Stimulated activated CD4-positive, alpha-beta T cell treated with anti-CD3 and anti-CD28 coated beads, Interleukin-15, amount 100 ng/mL, for 1 hour (primary cell): ENCODE data around the gene EMC9.

Experiments used
- DNase-seq, 2 donors: peaks; one replicate each; pipeline ENCODE4 v3.0.0-alpha.2; 2020; ENCODE audit warnings: low read depth in 1 of 2, low spot score in 1 of 2

EMC9 gene

DNA sequence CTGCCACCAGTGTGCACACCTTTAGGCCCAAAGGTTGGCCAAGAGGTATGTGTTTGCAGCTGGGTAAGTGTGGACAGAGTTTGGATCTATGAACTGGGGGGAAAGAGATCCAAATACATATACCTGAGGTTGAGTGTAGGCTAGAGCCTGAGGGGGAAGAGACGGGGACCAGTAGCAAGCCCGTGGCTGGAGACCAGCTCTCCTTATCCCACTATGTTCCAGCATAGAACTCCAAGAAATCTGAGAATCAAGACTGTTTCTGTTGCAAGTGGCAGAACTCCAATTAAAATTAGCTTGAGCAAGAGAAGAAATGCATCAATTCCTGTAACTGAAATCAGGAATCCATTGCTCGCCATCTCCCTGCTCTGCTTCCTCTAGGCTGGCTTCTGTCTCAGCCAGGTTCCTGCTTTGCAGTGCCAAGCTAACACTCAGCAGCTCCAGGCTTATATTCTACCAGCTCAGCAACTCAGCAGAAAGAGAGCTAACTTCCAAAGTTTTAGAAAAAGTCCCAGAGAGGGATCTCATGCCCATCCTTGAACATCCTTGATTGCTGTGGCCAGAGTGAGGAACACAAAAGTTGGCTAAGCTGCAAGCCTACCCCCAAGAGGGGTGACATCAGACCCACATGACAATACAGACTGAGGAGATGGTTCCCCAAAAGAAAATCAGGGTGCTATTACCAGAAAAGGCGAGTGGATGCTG, 48.7 kb downstream of the EMC9 start:
- DNase-seq = no peak

DNA sequence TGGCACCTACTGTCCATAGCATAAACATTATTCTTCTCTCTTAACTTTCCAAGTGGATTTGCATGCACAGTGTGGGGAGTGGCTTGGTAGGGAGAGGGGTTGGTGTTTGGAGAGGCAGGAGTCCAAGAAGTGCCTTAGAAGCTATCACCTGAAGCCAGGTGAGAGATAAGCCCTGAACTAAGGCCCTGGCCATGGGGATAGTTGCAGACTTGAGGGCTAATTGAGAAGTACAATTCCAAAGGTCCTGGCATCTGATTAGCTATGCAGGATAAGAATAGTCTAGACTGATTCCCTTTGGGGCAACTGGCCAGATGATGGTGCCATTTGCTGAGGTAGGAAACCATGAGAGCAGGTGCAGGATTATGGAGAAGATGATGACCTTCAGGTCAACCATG, 49.3 kb downstream of the EMC9 start:
- no peak for DNase-seq

DNA sequence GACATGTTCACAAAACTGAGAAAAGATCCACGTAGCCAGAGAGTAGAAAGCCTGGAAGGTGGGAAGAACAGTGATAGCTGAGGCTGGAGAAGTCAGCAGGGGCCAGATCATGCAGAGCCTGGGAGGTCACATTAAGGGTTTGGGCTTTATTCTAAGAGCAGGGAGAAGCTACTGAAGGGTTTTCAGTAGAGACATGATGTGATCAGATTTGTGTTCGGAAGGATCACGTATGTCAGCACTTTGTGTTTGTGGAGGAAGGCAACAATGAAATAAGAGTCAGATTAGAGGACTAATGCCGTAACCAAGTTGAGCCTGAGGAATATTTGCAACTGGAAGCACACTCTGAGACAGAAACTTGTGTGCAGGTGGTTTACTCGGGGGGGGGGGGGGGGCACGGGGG, 51.5 kb downstream of the EMC9 start:
- DNase-seq = no peak
